Measurements from ENCODE around the gene EEIG1. TPM values are rescaled to one million over a fixed set of nuclear protein-coding genes. Genes with fewer than 3 reads are reported as not detected.

Gene EEIG1
- total RNA-seq, 1 experiment from 2014 or later, result 52.3 TPM

DNA sequence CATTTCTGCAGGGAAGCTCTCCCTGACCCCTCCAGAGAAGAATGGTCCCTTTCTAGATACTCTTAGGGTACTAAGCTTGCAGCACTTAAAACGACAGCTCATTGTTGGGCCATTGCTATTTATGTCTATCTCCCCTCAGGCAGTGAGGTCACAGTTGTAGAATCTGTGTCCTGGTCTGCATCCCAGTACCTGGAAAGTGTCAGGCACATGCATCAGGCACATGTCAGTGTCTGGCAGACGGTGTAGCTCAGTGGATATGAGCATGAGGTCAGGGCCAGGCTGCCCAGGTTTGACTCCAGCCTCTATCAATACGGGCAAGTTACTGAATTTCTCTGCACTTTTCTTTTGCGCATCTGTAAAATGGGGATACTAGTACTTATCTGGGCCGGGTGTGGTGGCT lies 22.2 kb upstream of the EEIG1 start:
- no peak overlapping the region for H3K4ac ChIP-seq (ENCODE audit: low read depth, low read length)
- H2AFZ ChIP-seq (ENCODE audit: low read length), result no peak overlapping the region
- H3K56ac ChIP-seq (ENCODE audit: insufficient read length, low read depth, low read length), result no peak overlapping the region
- no peak overlapping the region for H3K9ac ChIP-seq (ENCODE audit: extremely low read depth, insufficient read length, low read length)
- no peak overlapping the region for H3K18ac ChIP-seq (ENCODE audit: insufficient read length, low read depth, low read length)
- H2BK15ac ChIP-seq (ENCODE audit: low read depth, low read length), result no peak overlapping the region
- no peaks in the 10 kb centered on the region for H3K79me2 ChIP-seq (ENCODE audit: insufficient read depth, low read length)
- no peak overlapping the region for H2BK5ac ChIP-seq (ENCODE audit: insufficient read length, low read length)
- no peak overlapping the region for H4K91ac ChIP-seq (ENCODE audit: insufficient read length, low read depth, low read length)
- Mint-ChIP-seq H3K9me3 (peaks cover 7 to 9% of the 10 kb centered on the region in 2 experiments), H3K27ac (no peak overlapping the region), H3K36me3 (ENCODE audit: insufficient read depth in 1 of 3, low read depth in 3 of 3) (peaks cover 2 to 5% (median 2%) of the 10 kb centered on the region in 3 experiments; a peak in 5 of 7 replicates), H3K4me3 (no peak overlapping the region), H3K4me1 (peaks cover 12 to 19% of the 10 kb centered on the region in 2 experiments), H3K27me3 (ENCODE audit: low read depth) (no peaks in the 10 kb centered on the region; the same call in 1 of the 2 replicates)
- H3K4me2 ChIP-seq (ENCODE audit: insufficient read depth, insufficient read length, low read length), result no peak overlapping the region
- no peak overlapping the region for H2BK120ac ChIP-seq (ENCODE audit: low read depth, low read length, poor library complexity, severe bottlenecking)
- H3K14ac ChIP-seq (ENCODE audit: insufficient read depth, low read length), result no peak overlapping the region
- WGBS (ENCODE audit: extremely low coverage, insufficient read length, low lambda C conversion rate), result no CpG with 5 or more reads among the region's 5 CpGs
- no peaks in the 10 kb centered on the region for H4K20me1 ChIP-seq (ENCODE audit: control insufficient read depth, insufficient read depth, insufficient read length)
- no peak overlapping the region for H2BK12ac ChIP-seq (ENCODE audit: insufficient read length, low read depth, low read length)
- DNase-seq, result no peak
- no peak overlapping the region for H4K5ac ChIP-seq (ENCODE audit: insufficient read length, low read depth, low read length)
- H4K8ac ChIP-seq (replicated peaks; ENCODE audit: insufficient read length, low read depth, low read length), result no peak overlapping the region
- no peak overlapping the region for H3T11ph ChIP-seq (ENCODE audit: low read length)
- no peak for TF ChIP-seq CTCF (conservative IDR thresholded peaks at IDR 0.05)
- no peaks in the 10 kb centered on the region for H3K79me1 ChIP-seq (ENCODE audit: insufficient read depth, low read depth, low read length, poor library complexity, severe bottlenecking)
- H3K27ac ChIP-seq (ENCODE audit: insufficient read length, low read depth, low read length), result no peak overlapping the region
- no peak overlapping the region for H2BK20ac ChIP-seq (ENCODE audit: low read depth, low read length, poor library complexity, severe bottlenecking)
- no peak overlapping the region for H2AK5ac ChIP-seq (ENCODE audit: insufficient read length, low read length)
- no peaks in the 10 kb centered on the region for H3K27me3 ChIP-seq (ENCODE audit: insufficient read depth, low read length)
- H3K9me3 ChIP-seq (ENCODE audit: control insufficient read depth, low read depth, low read length), result no peaks in the 10 kb centered on the region
- H3K23me2 ChIP-seq (ENCODE audit: insufficient read length, low read depth, low read length, poor library complexity, severe bottlenecking), result no peaks in the 10 kb centered on the region
- H3K4me1 ChIP-seq (ENCODE audit: insufficient read depth, low read length), result no peaks in the 10 kb centered on the region
- no peak overlapping the region for H3K23ac ChIP-seq (ENCODE audit: insufficient read length, low read depth, low read length)

All from H9 (cell line).